ENCODE data around the gene P3H4. TPM values are rescaled to one million over a fixed set of nuclear protein-coding genes. Genes with fewer than 3 reads are reported as not detected.

P3H4 gene
- total and polyA plus RNA-seq, 10 donors = 3.3 to 7.1 (median 5.8) TPM

DNA sequence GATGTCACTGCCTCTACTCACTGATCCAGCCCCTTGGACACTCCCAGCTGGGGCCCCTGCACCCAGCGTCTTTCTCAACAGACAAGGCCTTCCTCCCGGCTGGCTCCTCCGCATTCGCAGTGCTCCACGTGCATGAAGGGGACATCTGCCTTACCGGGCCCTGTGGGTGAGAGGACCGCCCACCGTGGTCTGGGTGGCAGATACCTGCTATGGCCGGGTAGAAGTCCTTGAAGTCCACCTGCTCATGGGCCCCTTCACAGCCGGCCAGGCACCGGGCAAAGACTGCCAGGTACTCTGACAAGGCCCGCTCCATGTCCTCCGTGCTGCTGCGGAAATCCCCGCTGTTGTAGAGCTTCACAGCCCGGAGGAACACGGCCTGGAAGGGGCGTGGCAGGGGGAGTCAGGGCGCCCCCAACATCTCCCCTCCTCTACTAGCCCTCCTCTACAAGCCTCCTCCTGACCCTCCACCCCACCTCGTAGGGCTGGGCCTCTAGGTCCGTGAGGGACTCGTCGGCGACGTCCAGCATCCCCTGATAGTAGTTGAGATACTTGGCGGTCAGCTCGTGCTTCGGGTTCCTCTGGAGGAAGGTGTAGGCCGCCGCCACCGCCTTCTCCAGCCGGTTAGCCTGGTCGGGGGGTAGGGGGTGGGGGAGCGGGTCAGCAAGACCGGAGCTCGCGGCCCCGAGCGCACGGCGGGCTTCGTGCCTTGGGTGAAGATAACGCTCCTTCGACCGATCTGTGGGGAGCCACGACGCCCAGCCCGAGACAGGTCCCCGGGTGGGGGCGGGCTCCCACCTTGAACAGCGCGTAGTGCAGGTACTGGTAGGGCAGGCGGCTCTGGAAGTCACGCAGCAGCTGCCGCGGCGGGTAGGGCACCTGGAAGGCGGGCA lies 845 bp downstream of the P3H4 start:
- no peak for DNase-seq
- Histone ChIP-seq H3K27me3 (replicated peaks in 1 of 7) (peaks cover 0 to 31% (median 0%) of the 10 kb centered on the region in 7 donors), H3K4me1 (peaks cover 12 to 43% (median 29%) of the 10 kb centered on the region in 6 donors), H3K9me3 (no peaks in the 10 kb centered on the region), H3K36me3 (no peaks in the 10 kb centered on the region), H3K27ac (peak overlapping the region in 6 of 8 donors; percentile 40 to 85 (median 68)), H3K4me3 (peak overlapping the region; percentile 64 to 89 (median 74))
- TF ChIP-seq, protein P1, sequence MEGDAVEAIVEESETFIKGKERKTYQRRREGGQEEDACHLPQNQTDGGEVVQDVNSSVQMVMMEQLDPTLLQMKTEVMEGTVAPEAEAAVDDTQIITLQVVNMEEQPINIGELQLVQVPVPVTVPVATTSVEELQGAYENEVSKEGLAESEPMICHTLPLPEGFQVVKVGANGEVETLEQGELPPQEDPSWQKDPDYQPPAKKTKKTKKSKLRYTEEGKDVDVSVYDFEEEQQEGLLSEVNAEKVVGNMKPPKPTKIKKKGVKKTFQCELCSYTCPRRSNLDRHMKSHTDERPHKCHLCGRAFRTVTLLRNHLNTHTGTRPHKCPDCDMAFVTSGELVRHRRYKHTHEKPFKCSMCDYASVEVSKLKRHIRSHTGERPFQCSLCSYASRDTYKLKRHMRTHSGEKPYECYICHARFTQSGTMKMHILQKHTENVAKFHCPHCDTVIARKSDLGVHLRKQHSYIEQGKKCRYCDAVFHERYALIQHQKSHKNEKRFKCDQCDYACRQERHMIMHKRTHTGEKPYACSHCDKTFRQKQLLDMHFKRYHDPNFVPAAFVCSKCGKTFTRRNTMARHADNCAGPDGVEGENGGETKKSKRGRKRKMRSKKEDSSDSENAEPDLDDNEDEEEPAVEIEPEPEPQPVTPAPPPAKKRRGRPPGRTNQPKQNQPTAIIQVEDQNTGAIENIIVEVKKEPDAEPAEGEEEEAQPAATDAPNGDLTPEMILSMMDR (IDR thresholded peaks at IDR 0.05 in 8 of 11, conservative IDR thresholded peaks at IDR 0.05 in 3 of 11) = no peak
- TF ChIP-seq POLR2A (IDR thresholded peaks at IDR 0.05) (no peak), POLR2AphosphoS5 (IDR thresholded peaks at IDR 0.05) (no peak)
- WGBS, 5 donors = 34 to 37% (median 36%) methylated on average over 27 to 58 of the region's 58 CpGs
- intact Hi-C loops (cut with DNase I; ENCODE audit: low total_unique reads) = no loop called here

DNA sequence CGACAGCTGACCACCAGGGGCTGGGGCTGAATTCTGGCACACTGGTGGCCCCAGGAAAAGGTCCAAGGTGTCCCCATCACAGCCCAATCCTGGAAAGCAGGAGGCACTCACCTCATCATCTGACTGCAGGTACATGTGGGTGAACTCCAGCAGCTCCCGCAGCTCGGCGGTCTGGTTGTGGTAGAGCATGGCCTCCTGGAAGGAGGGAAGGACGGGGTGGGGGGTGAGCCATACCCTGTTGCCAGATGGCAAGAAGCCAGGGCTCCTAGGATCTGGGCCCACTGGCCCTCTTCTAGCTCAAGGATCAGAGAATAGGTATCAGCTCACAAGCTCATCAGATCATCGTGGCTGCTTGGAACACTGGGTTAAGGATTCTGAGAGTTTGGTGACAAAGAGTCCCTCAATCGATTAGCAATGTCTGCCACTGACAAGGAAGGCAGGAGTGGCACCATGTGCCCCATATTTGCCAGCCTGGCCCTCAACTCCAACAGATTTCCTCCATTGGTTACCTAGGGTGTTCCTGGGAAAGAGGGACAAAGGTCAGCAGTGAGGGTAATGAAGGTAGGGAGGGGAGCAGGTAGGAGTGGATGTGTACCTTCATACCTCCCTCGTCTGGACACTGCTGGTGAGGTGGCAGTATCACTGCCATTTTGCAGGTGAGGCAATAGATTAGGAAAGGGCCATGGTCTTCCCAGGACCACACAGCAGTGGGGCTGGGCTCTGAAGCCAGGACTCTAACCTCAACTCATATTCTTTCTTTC lies 4.9 kb downstream of the P3H4 start:
- Histone ChIP-seq H3K9me3 (no peaks in the 10 kb centered on the region), H3K4me1 (peaks cover 8 to 40% (median 23%) of the 10 kb centered on the region in 6 donors), H3K36me3 (no peaks in the 10 kb centered on the region), H3K4me3 (no peak overlapping the region), H3K27ac (no peak overlapping the region), H3K27me3 (replicated peaks in 1 of 7) (peaks cover 0 to 17% (median 0%) of the 10 kb centered on the region in 7 donors)
- no peak for DNase-seq
- TF ChIP-seq POLR2AphosphoS5 (IDR thresholded peaks at IDR 0.05) (no peak), POLR2A (IDR thresholded peaks at IDR 0.05) (no peak)
- TF ChIP-seq, protein P1 (IDR thresholded peaks at IDR 0.05 in 8 of 11, conservative IDR thresholded peaks at IDR 0.05 in 3 of 11) = no peak
- intact Hi-C loops (cut with DNase I; ENCODE audit: low total_unique reads) = no loop called here
- 88 to 92% (median 91%) methylated on average over 5 to 8 of the region's 8 CpGs for WGBS, 5 donors

DNA sequence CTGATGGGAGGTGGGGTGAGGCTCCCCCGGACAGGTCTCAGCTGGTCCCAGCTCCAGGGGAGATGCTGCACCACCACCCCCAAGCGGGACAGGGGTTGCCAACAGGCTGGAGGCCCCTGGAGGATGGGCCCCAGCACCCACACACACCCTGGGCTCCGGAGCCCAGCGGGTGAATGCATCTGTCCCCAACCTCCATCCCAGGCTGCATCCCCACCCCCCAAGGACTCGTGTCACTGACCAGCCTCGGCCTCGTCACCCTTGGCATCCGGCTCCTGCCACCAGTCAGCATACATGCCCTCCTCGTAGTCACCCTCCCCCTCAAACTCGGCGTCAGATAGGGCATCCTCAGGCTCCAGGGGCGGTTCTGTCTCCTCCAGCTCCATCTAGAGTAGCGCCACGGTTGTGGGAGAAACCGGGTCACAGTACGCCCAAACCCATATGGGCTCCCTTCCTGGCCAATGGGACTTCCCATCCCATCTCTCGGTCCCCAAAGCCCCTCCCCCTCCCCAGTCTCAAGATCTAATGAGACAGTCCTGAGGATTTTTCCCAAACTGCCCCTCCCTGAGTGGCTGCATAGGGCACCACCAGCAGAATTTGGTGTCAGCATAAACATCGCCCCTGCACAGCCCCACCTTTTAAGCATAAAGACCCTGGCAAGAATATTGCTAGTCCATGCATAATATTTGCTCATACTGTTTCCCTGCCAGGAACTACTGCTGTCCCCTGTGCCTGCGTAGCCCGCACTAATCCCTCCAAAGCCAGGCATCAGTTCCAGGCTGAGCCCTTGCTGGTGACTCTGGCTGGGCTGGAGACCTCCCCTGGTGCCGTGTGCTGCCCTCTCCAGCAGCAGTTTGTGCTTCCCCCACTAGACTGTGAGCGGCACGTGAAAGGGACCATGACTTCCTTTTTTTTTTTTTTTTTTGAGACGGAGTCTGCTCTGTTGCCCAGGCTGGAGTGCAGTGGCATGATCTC lies 8.4 kb downstream of the P3H4 start:
- WGBS, 5 donors = 48 to 68% (median 57%) methylated on average over 21 to 24 of the region's 24 CpGs
- no peak for DNase-seq
- H3K4me1 ChIP-seq = peaks cover 6 to 28% (median 18%) of the 10 kb centered on the region in 6 donors
- no peaks in the 10 kb centered on the region for H3K36me3 ChIP-seq
- H3K27me3 ChIP-seq (replicated peaks in 1 of 7) = no peaks in the 10 kb centered on the region
- H3K9me3 ChIP-seq = no peaks in the 10 kb centered on the region
- intact Hi-C loops (cut with DNase I; ENCODE audit: low total_unique reads) = no loop called here
- TF ChIP-seq POLR2A (IDR thresholded peaks at IDR 0.05) (no peak), POLR2AphosphoS5 (IDR thresholded peaks at IDR 0.05) (peak in 1 of 3 donors; percentile 30)
- H3K4me3 ChIP-seq = no peak overlapping the region
- H3K27ac ChIP-seq = peak overlapping the region in 1 of 8 donors; percentile 8

Data from spleen (tissue), 11 donors.